ENCODE measurements around the gene EPB41L4B. TPM values are rescaled to one million over a fixed set of nuclear protein-coding genes. Genes with fewer than 3 reads are reported as not detected.

EPB41L4B gene
- total and polyA plus RNA-seq, 2 of the 13 experiments (the other 11 are each of a cell fraction or from before 2014, with no cell fraction given) = 17.6 to 22.1 TPM

- TF ChIP-seq ZFX (CRISPR knock-in tag; IDR thresholded peaks at IDR 0.05; ENCODE audit: low read depth) = peak; percentile 86
- peak; percentile 37; the same call in 1 of the 2 replicates for TF ChIP-seq SAP130 (CRISPR knock-in tag; IDR thresholded peaks at IDR 0.05; ENCODE audit: low read depth)
- TF ChIP-seq ZNF687 (CRISPR knock-in tag; IDR thresholded peaks at IDR 0.05) = peak; percentile 30; the same call in 1 of the 2 replicates
- 0 out of 2 replicates have a peak, but pooled peaks have one; percentile 29 for TF ChIP-seq ZBTB7B (CRISPR knock-in tag; IDR thresholded peaks at IDR 0.05)
- TF ChIP-seq ZFY (CRISPR knock-in tag; IDR thresholded peaks at IDR 0.05) = peak; percentile 65
- TF ChIP-seq ZNF362 (CRISPR knock-in tag; IDR thresholded peaks at IDR 0.05; ENCODE audit: borderline replicate concordance) = no peak
- no peak for TF ChIP-seq ZSCAN31 (CRISPR knock-in tag; IDR thresholded peaks at IDR 0.05; ENCODE audit: low read depth)
- no peak for TF ChIP-seq LCORL (IDR thresholded peaks at IDR 0.05)
- TF ChIP-seq LCORL (CRISPR knock-in tag; IDR thresholded peaks at IDR 0.05) = 0 out of 2 replicates have a peak, but pooled peaks have one; percentile 45
- 0 out of 2 replicates have a peak, but pooled peaks have one; percentile 20 for TF ChIP-seq RFX3 (CRISPR knock-in tag; IDR thresholded peaks at IDR 0.05)
Measured at GRCh38 chr9:109329638-109330258, 8.9 kb upstream of the EPB41L4B start (continued).

Data from HepG2 (cell line).